GM18870 (cell line): ENCODE results near the gene HFE.
"Not testable (repeated sequence)": the region's sequence is repeated elsewhere in the genome, so short reads cannot be mapped to it uniquely, and the experiment has no call there.

Source experiments
- ATAC-seq: cut with Tn5 transposase; IDR thresholded peaks from one replicate; pipeline ENCODE4 v1.9.1; 2021; ENCODE audit warnings: moderate library complexity; ENCODE audit not compliant: unreplicated experiment

Gene HFE, protein sequence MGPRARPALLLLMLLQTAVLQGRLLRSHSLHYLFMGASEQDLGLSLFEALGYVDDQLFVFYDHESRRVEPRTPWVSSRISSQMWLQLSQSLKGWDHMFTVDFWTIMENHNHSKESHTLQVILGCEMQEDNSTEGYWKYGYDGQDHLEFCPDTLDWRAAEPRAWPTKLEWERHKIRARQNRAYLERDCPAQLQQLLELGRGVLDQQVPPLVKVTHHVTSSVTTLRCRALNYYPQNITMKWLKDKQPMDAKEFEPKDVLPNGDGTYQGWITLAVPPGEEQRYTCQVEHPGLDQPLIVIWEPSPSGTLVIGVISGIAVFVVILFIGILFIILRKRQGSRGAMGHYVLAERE

DNA sequence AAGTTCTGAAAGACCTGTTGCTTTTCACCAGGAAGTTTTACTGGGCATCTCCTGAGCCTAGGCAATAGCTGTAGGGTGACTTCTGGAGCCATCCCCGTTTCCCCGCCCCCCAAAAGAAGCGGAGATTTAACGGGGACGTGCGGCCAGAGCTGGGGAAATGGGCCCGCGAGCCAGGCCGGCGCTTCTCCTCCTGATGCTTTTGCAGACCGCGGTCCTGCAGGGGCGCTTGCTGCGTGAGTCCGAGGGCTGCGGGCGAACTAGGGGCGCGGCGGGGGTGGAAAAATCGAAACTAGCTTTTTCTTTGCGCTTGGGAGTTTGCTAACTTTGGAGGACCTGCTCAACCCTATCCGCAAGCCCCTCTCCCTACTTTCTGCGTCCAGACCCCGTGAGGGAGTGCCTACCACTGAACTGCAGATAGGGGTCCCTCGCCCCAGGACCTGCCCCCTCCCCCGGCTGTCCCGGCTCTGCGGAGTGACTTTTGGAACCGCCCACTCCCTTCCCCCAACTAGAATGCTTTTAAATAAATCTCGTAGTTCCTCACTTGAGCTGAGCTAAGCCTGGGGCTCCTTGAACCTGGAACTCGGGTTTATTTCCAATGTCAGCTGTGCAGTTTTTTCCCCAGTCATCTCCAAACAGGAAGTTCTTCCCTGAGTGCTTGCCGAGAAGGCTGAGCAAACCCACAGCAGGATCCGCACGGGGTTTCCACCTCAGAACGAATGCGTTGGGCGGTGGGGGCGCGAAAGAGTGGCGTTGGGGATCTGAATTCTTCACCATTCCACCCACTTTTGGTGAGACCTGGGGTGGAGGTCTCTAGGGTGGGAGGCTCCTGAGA, at the start of gene HFE:
Gene HFE (plus strand): TSS at position 146 of the 832 bp plus-strand sequence. CDS start 12 bp downstream, at position 158.
- no peak for ATAC-seq

DNA sequence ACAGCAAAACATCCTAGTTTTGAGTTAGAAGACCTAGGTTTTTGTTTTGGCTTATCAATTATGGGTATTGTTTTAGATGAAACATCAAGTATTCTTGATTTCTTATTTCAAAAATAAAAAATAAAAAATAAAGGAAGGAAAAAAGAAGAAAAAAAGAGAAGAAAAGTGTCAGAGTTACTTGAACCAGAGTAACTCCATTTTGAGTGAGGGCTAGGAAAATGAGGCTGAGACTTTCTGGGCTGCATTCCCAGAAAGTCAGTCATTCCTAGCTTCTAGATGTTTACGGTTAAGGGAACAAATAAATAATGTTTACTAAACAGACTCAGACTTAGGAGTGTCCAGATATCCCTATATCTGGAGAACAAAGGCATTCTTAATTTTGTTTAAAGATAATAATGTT, 45.3 kb upstream of the HFE start:
- ATAC-seq, result no peak

DNA sequence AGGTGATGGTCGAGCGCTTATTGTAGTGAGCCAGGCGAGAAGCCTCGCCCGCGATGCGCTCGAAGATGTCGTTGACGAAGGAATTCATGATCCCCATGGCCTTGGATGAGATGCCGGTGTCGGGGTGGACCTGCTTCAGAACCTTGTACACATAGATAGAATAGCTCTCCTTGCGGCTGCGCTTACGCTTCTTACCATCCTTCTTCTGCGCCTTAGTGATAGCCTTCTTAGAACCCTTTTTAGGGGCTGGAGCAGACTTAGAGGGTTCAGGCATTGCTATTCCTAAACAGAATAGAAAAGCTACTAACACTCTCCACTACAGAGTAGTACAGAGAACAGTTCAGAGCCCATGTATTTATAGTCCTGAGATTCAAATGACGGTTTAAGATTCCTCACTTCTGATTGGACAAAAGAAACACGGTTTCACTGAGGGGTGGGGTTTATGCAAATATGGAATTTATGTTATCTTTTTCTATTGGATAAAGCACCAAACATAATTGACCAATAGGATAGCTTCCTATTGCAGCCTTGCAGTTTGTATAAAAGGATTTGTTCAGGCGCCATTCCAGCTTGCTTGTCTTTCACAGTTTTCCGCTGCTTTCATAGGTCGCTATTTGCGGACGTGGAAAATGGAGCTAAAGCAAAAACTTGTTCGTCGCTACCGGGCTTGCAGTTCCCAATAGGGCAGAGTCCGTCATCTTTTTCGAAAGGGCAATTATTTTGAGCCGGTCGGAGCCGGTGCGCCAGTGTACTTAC, 43.7 kb upstream of the HFE start:
- ATAC-seq, result peak; percentile 72

DNA sequence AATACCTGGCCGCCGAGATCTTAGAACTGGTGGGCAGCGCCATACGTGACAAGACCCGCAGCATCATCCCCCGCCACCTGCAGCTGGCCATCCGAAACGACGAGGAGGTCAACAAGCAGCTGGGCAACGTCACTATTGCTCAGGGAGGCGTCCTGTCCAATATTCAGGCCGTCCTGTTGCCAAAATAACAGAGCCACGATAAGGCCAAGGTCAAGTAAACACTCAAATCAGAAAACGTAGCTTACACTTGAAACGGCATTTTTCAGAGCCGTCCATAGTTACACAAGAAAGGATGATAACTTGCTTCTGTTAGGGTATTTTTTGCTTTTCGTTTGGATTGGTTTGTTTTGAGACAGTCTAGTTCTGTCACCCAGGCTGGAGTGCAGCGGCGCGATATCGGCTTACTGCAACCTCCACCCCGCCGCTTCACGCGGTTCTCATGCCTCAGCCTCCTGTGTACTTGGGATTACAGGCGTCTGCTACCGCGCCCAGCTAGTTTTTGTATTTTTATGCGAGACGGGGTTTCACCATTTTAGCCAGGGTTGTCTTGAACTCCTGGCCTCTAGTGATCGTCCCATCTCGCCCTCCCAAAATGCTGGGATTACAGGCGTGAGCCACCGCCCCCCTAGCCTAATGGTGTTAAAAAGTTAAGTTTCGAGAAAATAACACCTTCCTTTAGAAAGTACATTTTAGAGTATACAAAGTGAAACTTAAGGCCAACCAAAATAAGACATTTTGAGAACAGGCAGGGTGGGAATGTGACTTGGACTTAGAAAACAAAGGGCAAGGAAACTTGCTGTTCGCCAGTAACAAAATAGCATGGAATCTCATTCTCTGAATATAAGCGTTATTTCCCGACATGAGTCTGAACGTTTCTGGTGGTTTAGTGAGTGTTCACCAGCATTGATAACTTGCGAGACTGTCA, 42.8 kb upstream of the HFE start:
- ATAC-seq, result no peak

DNA sequence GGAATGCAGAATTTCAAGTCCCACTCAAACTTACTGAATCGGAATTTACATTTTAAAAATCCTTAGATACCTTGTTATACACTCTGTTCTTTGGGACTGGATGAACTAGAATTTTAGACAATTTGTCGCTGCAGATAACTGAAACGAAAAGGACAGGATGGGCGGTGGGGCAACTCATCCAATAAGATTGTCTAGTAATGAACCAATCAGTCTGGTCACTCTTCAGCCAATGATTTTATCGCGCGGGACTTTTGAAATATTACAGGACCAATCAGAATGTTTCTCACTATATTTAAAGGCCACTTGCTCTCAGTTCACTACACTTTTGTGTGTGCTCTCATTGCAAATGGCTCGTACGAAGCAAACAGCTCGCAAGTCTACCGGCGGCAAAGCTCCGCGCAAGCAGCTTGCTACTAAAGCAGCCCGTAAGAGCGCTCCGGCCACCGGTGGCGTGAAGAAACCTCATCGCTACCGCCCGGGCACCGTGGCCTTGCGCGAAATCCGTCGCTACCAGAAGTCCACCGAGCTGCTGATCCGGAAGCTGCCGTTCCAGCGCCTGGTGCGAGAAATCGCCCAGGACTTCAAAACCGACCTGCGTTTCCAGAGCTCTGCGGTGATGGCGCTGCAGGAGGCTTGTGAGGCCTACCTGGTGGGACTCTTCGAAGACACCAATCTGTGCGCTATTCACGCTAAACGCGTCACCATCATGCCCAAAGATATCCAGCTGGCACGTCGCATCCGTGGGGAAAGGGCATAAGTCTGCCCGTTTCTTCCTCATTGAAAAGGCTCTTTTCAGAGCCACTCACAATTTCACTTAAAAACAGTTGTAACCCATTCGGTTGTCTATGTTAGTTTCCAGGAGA, 41.9 kb upstream of the HFE start:
- ATAC-seq, result peak; percentile 44

DNA sequence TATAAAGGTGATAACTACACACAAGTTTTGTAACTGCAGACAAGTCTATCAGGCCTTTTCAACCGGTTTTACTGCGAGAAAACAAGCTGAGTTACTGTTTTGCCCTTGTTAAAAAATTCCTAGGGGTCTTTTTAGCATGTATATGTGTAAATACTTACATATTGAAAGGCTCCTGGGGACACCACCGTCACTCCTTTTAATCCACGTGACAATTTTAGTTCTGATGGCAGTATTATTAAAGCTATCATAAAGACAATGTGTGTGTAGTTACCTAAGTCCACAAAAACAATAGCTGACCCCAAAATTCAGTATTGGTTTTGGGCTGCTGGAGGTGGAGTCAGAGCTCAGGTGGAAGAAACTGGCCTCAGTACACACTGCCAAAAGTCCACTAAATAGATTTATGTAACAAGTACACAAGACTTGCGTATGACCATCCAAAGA, 41.3 kb upstream of the HFE start:
- no peak for ATAC-seq

DNA sequence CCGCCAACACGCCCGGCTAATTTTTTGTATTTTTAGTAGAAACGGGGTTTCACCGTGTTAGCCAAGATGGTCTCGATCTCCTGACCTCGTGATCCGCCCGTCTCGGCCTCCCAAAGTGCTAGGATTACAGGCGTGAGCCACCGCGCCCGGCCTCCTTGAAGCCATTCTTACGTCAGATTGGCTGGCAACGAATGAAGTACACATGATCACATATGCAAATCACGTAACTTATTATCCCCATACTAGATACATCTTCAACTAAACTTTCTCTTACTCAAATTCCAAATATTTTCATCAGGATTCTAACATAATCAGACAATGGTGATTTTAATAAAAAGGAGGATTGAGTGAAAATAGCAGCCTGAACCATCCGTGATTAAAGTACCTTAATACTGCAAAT, 39.9 kb upstream of the HFE start:
- ATAC-seq, result not testable (repeated sequence)

DNA sequence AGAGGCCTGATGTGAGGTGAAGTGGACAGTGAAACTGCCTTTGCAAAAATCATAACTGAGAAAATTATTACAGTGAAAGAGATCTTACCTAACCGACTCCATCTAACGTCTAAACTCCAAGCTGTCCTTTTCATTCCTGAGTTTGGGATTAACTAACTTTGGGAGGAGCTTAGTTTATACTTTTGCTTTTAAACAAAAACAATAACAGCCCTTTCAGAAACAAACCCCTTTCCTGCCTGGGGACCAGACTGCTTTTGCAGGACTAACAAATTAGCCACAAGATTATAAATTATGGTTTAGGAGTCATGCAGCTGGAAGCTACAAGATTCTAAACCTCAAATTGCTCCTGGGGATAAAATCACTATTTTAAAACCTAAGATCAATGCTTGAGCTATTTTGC, 38.6 kb upstream of the HFE start:
- no peak for ATAC-seq

DNA sequence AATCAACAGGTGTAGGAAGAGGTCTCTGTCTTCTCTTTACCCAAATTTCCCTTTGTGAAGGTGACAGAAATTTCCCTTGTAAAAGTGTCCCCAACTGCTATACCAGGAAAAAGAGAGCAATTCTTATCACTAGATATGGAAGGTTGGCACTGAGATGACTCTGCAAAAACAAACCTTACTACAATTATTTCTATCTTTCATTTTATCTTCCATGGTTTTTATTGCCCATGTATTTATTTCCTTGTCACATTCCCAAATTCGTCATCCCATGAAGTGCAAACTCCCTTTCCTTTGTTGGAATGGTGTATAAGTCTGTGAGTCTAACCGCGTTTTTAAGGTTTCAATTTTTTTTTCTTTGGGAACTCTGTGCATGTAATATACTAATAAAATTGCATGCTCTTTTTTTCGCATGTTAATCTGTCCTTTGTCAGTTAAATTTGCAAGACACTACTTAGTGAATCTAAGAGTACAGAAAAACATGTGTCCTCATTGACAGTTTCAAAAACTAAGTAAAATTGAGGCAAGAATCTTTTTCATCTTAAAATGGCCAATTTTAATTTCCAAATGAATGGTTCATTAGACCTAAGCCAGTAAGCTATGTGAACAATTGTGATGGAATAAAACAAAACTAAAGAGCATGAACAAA, 35.4 kb upstream of the HFE start:
- ATAC-seq, result no peak

DNA sequence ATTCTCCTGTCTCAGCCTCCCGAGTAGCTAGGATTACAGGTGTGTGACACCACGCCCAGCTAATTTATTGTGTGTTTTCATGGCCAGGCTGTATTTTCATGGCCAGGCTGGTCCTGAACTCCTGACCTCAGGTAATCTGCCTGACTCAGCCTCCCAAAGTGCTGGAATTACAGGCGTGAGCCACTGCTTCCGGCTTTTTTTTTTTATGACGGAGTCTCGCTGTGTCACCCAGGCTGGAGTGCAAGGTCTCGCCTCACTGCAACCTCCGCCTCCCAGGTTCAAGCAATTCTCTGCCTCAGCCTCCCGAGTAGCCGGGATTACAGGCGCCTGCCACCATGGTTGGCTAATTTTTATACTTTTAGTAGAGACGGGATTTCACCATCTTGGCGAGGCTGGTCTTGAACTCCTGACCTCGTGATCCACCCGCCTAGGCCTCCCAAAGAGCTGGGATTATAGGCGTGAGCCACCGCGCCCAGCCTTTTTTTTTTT, 34.4 kb upstream of the HFE start:
- ATAC-seq, result not testable (repeated sequence)

DNA sequence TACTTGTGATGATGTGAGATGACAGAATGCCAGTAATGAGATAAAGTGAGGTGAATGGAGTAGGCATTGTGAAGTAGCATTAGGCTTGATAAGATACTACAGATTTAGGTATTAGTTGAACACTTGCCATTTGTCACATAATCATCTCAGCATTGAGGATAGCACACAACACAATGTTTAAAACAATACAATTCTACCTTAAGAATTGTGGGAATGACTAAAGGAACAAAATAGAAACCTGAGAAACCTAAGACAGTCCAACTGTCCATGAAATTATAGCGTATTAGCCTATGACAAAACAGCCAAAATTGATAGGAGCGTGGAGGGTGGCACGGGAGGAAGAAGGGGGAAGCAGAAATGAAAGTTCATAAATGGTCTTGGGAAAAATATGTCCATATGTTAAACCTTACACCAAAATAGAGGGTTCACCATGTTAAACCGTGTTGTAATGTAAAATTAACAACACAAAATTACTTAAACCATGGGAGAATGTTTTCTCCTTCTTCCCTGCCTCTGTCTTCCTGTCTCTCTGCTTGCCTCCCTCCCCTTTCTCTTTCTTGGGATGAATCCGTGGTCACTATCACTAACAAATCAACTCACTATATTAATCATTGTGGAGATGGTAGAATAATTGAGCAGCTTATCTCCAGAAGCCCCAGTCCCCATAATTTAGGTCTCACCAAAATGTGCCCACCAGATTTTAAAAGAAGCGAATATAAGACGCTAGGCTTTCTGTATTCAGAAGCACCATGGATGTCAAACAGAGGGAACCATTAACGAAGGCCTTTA, 33.0 kb upstream of the HFE start:
- no peak for ATAC-seq

DNA sequence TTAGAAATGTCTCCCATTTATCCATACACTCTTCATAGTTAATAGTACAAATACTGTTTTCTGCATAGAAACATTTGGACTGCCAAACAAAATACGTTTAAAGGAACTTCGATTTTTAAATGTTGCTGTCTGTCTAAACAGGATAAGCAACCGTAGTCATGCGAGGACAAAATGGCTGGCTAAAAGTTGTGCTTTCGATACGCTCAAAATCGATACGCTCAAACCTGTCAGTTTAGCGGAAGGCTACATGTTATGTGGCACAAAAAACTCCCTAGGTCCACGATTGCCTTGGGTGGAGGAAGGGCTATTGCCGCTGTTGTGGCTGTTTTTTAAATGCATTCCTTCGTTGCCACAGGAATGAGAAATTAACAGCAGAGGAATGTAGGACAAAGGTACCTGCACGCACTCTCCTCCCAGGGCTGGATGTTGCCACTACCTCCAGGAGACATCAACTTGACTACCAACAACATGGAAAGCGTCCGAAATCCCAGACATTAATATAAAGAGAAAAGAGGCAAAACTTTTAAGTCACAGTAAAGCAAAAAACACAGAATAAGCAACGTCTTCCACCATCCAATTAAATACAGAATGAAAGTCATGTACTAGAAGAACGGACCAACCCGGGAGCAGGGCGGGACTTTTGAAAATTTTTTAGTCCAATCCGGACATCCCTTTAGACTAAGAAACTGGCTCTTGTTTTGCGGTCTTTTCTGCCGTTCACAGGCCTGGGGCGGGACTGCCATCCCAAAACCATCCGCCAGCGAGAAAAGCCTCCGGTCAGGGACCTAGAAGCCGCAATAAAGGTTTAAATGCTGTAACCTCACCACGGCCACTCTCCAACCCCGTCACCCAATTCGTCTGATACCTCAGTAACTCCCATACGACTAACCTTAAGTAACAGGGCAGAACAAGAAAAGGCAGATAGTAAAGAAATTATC, 32.2 kb upstream of the HFE start:
- peak; percentile 59 for ATAC-seq

DNA sequence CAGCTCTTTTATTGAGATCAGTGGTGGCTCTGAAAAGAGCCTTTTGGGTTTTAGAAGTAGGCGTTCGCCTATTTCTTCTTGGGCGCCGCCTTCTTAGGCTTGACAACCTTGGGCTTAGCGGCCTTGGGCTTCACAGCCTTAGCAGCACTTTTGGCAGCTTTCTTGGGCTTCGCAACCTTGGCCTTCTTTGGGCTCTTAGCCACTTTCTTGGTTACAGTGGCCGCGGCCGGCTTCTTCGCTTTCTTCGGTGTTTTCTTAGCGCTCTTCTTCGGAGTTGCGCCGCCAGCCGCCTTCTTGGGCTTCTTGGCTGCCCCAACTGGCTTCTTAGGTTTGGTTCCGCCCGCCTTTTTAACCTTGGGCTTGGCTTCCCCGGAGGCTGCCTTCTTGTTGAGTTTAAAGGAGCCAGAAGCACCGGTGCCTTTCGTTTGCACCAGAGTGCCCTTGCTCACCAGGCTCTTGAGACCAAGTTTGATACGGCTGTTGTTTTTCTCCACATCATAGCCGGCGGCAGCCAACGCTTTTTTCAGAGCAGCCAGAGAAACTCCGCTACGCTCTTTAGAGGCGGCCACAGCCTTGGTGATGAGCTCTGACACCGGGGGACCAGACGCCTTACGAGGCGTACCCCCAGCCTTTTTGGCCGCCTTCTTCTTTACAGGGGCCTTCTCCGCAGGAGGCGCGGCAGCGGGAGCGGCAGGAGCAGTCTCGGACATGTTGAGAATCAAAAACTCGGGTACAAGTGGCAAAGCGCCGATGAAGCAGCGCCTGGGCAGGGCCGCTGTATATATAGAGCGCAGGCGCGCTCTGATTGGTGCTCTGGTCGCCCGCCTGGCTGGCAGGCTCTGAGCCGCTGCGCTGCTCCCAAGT, 31.3 kb upstream of the HFE start:
- peak; percentile 62 for ATAC-seq

DNA sequence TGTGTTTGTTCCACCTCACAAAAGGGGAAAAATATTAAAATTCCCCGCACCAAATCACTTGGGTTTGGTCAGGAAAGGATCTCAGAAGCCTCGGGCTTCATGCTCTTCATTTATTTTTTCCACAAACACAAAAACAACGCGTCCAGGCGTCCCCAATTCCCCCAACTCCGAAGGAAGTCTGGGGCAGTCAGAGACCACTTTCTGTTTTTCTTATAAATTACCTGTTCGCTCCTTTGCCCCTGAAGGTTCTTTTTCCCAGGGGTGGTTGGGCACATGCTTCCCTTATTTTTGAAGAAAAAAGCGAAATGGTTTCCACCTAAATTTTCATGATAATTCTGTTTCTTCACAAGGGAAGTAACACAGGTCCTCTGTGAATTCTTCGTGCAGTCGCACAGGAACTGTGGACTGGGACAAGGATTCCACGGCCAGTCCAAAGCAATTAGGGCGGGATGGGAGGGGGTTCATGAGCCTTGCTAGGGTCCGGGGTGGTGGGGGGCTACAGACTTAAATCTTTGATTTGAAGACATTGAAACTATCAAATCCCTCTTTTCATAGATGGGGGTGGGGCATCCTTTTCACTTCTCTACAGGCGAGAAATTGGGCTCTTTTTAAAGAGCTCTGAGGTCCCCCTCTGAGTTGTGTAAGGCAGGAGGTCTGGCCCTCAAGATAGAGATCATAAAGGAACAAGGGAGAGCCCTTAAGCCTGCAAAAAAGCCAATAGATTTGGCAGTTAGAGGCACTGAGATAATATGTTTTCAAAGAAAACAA, 30.5 kb upstream of the HFE start:
- no peak for ATAC-seq

DNA sequence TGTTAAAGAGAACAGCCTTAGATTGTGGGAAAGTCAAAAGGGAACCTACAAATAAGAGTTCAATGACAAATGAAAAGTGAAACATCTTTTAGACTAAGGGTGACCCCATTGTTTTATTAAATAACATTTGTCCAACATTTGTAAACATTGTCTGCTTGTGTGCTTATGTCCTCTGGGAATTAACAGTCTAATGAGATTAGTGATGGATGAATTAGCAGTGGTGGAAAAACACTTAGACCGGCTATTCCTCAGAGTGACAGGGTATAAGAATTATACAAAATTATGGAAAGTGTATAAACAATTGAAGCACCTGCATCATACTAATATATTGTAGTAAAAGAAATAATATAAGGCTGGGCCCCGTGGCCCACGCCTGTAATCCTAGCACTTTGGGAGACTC, 29.3 kb upstream of the HFE start:
- no peak for ATAC-seq
